MG63 (cell line): ENCODE data around the gene PAFAH2. TPM values are rescaled to one million over a fixed set of nuclear protein-coding genes. Genes with fewer than 3 reads are reported as not detected.

ENCODE experiments used
- DNase-seq: peaks from one replicate; pipeline ENCODE4 v3.0.0-alpha.2; 2020
- H3K27me3 ChIP-seq: fragments of 250-450 bp; sonication (Bioruptor Pico); 2 replicates; pipeline ENCODE4 v1.5.1; 2020; ENCODE audit warnings: mild to moderate bottlenecking, moderate library complexity
- H3K36me3 ChIP-seq: fragments of 250-450 bp; sonication (Bioruptor Pico); 2 replicates; pipeline ENCODE4 v1.5.1; 2020; ENCODE audit warnings: mild to moderate bottlenecking, moderate library complexity
- H3K4me3 ChIP-seq: fragments of 250-450 bp; sonication (Bioruptor Pico); 2 replicates; pipeline ENCODE4 v1.5.1; 2020; ENCODE audit warnings: mild to moderate bottlenecking, moderate library complexity
- H3K9me3 ChIP-seq: fragments of 250-450 bp; sonication (Bioruptor Pico); 2 replicates; pipeline ENCODE4 v1.5.1; 2020; ENCODE audit warnings: mild to moderate bottlenecking, moderate library complexity
- total RNA-seq: library from RNA; depleted of rRNA; stranded (reverse); fragments of >200 nt; shearing (Covaris generic); gene quantifications from 2 replicates; pipeline ENCODE4 v1.2.3, GENCODE V29; 2014; ENCODE audit warnings: low replicate concordance; rRNA removed

PAFAH2 gene
- total RNA-seq, result 3.3 and 4.5 TPM in 2 replicates

DNA sequence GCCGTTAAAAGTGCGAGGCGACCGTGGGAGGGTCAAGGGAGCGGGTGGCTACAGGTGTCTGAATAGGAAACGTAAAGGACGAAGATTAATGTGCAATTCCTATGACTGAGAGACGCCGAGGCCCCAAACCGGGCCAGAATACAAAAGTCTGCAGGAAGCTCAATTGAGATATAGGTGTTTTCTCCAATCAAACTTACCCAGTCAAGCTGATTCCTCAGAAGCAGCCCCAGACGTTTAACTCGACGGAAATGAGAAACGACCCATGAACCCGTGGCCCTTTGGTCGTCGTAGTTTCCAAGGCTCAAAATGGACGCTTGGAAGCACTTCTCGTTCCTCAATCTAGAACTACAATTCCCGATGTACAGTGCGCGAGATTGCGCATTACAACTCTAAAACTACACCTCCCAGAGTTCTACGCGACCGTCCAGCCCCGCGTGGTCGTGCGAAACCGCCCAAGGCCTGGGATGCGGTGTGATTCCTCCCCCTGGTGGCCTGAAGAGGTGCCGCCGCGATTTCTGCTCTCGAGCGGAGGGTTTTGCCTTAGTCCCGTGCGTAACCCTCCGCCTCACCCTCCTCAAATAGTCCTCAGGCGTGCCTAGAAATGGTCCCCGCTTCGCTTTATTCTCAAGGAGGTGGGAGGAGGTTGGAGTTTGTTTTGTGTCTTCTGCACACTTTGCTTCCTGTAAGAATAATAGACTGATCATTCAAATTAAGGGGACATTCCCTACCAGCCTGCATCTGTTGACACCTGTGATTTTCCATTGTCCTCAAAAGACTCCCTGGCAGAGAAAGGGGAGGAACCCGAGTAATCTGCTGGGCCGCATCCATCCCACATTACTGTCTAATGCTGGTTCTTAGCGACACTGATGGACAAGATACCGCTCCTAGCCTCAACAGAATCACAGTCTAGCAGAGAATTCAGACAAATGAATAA is at the start of gene PAFAH2:
Gene PAFAH2, minus strand, starts transcription at position 236 of the 934 bp plus-strand sequence. CDS start 7,247 bp downstream, outside the sequence.
- H3K27me3 ChIP-seq, result no peaks in the 10 kb centered on the region
- DNase-seq, result peak; percentile 95
- H3K36me3 ChIP-seq, result no peaks in the 10 kb centered on the region

DNA sequence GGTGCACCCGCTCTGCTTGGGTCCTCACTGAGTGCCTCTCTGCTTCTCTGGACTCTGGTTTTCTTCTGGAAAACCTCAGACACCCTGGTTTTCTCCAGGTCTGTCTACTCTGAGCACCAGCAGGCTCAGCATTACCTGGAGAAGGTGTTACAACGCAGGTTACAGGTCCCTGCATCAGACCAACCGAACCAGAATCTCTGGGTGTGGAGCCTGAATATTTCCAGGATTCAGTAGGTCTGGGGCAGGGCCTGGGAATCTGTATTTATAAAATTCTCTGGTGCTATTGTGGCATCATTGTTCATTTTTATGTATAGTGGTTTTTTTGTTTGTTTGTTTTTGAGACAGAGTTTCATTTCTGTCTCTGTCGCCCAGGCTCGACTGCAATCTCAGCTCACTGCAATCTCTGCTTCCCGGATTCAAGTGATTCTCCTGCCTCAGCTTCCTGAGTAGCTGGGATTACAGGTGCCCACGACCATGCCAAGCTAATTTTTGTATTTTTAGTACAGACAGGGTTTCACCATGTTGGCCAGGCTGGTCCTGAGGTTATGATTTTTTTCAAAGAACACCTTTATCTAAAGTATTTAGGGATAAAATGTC is 49.5 kb upstream of the PAFAH2 start:
- no peak for DNase-seq
- Histone ChIP-seq H3K9me3 (no peaks in the 10 kb centered on the region), H3K36me3 (no peaks in the 10 kb centered on the region), H3K27me3 (peaks cover 28% of the 10 kb centered on the region), H3K4me3 (no peak overlapping the region)

More for the DNA sequence above, at the start of gene PAFAH2:
- H3K4me3 ChIP-seq, result peak within 1 kb of the TSS; percentile 63
- no peaks in the 10 kb centered on the region for H3K9me3 ChIP-seq

DNA sequence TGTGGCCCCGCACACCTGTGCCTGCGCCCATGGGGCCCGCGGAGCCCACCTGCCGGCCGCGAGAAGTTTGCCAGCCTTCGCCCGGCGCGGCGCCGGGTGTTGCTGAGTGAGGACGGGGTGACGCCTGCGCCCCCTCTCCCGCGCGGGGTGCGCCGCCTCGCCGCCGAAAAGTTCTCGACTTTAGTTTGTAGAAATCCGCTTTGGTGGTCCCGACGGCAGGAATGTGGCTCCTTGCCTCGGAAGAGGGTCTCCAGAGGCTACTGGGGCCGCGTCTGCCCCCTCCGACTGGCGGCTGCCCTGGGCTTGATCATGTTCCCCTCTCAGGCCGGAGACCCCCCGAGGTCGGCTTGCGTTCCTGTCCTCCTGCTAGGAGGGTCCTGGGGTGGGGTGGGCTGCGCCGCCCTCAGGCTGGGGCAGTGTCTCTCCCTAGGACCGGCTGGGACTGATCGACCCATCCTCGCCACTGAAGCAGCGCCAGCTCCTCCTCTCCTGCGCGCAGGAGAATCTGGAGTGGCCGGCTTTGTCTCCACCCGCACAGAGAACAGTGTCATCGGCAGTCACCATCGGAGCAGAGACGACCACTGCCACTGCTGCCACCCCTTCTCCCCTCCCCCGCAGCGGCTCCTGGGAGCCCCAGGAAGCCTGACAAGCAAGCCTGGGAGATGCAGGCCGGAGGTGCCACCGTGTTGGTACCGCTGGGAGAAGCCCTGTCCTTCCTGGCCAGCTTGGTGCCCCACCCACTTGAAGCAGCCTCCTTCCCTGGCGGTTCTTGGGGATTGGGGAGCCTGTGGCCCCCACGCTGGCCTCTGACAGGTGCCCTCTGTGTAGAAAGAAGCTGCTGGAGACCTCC is 48.6 kb upstream of the PAFAH2 start:
- DNase-seq, result no peak
- Histone ChIP-seq H3K27me3 (peaks cover 28% of the 10 kb centered on the region), H3K4me3 (no peak overlapping the region)

DNA sequence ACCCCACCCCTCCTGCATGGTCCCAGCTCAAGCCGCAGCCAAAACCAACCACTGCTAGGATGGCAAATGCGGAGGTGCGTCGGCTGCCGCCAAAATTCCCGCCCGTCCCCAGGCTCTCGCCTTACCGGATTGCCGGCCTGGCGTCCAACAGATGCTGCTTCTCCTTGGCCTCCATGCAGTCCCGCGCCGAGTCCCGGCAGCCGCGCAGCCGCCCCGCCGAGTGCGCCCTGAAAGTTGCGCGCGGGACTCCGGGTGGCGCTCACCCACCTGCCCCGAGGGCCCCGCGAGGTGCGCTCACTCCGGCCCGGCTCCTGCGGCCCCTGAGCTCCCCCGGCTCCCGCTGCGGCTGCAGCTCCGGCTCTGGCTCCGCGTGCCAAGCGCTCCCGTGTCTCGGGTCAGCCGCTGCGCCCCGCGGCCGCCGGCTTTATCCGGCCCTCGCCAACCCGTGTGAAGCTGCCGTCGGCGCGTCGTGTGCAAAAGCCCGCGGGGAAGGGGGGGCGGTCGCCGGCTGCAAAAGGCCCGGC is 47.9 kb upstream of the PAFAH2 start, which contains the start of gene SLC30A2:
Gene SLC30A2, minus strand, starts transcription at position 397 of the 524 bp plus-strand sequence. Its CDS starts 222 bp downstream, at position 175.
- DNase-seq, result peak; percentile 28
- no peak within 1 kb of the TSS for H3K4me3 ChIP-seq
- no peaks in the 10 kb centered on the region for H3K9me3 ChIP-seq
- H3K36me3 ChIP-seq, result no peaks in the 10 kb centered on the region
- H3K27me3 ChIP-seq, result peaks cover 28% of the 10 kb centered on the region

More for the DNA sequence above, 48.6 kb upstream of the PAFAH2 start:
- no peaks in the 10 kb centered on the region for H3K9me3 ChIP-seq
- no peaks in the 10 kb centered on the region for H3K36me3 ChIP-seq

DNA sequence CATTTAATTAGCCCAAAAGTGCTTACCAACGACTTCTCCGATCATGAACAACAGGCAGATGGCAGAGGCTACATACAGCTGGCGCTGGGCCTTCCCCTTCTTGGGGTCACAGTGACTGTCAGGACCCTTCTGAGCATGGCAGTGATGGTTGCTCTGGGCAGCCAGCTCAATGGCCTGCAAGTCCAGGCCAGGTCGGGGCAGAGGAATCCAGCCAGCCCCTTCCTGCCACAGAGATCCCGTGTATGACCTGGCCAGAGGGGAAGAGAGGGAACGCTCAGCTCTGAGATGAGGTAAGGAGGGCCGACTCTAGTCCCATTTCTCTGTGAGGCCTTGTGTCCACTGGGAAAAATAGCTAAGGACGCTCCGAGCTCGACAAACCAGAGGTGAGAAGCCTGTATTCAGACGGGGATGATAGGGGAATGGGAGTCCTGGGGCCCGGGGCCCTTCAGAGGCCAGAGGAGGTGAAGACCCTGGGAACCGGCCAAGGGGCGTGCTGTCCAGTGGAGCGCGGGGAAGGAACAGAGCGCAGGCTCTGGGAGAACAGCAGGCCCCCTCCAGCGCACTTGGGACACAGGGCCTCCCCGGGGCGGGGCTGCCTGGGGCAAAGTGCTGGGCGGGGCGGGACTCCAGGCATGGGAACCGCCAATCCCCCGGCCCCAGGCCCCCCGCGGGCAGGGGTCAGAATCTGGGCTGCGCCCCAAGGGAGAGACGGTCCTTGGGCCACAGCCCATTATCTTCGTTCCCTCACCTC is 47.3 kb upstream of the PAFAH2 start:
- no peak for DNase-seq
- H3K36me3 ChIP-seq, result no peaks in the 10 kb centered on the region

DNA sequence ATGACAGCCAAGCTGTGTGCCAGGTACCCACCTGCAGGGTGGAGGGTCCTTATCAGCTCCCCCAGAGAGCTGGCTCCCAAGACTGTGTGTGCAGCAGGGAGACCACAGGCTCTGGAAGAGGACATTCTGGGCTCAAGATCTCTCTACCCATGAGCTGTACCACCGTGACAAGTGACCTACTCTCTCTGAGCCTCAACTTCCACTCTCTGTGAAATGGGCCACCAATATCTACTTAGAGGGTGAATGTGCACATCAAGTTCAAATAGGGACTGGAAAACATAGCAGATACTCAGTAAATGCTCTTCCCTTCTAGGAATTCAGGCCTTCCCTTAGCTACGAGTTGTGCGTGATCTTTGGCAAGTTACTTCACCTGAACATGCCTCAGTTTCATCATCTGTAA is 46.6 kb upstream of the PAFAH2 start:
- Histone ChIP-seq H3K36me3 (no peaks in the 10 kb centered on the region), H3K4me3 (no peak overlapping the region), H3K27me3 (peaks cover 28% of the 10 kb centered on the region), H3K9me3 (no peaks in the 10 kb centered on the region)
- no peak for DNase-seq

More for the DNA sequence above, 47.3 kb upstream of the PAFAH2 start:
- Histone ChIP-seq H3K9me3 (no peaks in the 10 kb centered on the region), H3K27me3 (peaks cover 28% of the 10 kb centered on the region), H3K4me3 (no peak overlapping the region)

DNA sequence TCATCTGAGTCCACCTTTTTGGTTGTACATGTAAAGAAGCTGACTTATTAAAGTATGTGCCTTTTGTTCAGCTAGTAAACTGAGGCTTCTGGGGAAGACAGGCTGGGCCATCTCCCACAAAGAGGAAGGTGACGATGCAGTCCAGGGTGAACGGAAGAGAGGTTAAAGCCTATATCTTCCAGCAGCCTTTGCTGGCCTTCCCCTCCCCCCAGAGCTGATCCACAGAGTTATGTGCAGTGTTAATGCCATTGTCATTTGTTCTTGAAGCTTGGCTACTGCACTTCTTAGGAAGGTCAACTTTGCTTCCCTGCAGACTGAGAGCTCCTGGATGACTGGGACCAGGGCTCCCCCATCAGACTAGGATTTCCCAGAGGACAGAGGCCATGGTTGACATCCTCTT is 45.9 kb upstream of the PAFAH2 start:
- Histone ChIP-seq H3K9me3 (no peaks in the 10 kb centered on the region), H3K4me3 (no peak overlapping the region), H3K27me3 (peaks cover 28% of the 10 kb centered on the region), H3K36me3 (no peaks in the 10 kb centered on the region)
- DNase-seq, result no peak

DNA sequence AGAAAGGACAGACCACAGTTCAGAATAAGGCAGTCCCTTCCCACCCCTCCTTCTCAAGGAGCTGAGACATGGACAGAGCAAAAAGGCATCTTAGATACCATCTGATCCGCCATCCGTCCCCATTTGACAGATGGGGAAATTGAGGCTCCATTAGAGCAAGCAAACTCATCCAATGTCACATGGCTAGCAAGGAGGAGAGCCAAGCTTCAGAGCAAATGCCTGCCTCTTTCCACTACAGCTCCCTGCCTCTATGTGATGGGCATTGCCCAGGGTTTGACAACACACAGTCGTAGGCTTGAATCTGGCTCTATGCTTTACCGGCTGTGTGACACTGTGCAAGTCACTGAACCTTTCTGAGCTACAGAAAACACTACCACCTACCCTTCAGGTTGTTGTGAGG is 44.1 kb upstream of the PAFAH2 start:
- Histone ChIP-seq H3K4me3 (no peak overlapping the region), H3K27me3 (peaks cover 21% of the 10 kb centered on the region), H3K9me3 (no peaks in the 10 kb centered on the region), H3K36me3 (no peaks in the 10 kb centered on the region)
- DNase-seq, result no peak

DNA sequence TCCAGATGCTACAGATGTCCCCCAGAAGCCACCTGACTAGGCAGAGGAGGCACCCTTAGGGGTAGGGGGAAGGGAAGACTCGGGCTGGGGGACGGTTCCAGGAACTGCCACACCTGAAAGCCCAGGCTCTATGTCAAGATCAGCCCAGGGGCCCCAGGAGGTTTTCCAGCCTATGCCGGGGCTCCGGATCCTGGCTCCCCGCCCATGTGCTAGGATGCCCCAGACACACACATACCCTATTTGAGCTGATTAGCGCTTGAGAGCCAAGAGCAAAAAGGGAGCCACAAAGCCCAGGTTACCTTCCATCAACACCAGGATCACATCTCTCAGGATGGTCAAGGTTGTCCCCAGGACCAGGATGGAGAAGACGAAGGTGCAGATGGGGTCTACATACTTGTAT is 43.5 kb upstream of the PAFAH2 start:
- H3K4me3 ChIP-seq, result no peak overlapping the region
- no peak for DNase-seq
- peaks cover 15% of the 10 kb centered on the region for H3K27me3 ChIP-seq
- no peaks in the 10 kb centered on the region for H3K36me3 ChIP-seq
- no peaks in the 10 kb centered on the region for H3K9me3 ChIP-seq

DNA sequence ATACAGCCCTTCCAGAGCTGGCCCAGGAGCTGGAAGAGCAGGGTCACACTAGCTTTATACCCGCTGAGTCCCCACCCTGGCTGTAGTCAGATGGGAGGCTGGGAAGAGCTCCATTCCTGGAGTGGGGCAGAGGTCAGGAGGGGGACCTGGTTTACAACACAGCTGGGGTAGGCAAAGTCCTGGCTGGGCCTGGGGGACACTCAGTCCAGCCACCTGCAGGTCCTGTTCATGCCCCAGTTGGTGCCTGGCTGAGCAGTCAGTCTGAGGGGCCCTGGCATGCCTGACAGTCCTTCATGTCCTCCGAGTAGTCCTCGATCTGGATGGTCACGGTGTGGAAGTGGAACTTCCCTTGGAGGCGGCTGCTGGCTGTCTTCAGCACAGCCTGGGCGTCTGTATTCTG is 41.0 kb upstream of the PAFAH2 start:
- no peaks in the 10 kb centered on the region for H3K27me3 ChIP-seq
- no peak for DNase-seq
- H3K4me3 ChIP-seq, result no peak overlapping the region
- no peaks in the 10 kb centered on the region for H3K36me3 ChIP-seq
- no peaks in the 10 kb centered on the region for H3K9me3 ChIP-seq

DNA sequence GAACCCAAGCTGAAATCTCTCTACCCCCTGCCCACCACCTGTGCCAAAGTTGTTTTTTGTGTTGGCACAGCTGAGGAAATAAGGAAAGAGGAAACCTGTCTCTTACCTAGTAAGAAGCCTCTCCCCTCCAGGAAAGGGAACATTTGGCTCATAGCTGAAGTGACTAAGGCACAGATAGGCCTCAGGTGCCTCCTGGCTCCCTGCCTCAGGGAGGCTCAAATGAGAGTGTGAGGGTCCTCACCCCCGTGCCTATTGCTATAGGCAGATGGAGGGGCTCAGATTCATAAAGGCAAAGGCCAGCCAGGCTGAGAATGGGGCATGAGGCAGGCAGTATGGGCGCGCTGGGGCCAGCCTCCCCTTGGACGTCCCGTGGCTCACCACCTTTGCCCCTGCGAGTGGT is 40.6 kb upstream of the PAFAH2 start:
- Histone ChIP-seq H3K4me3 (no peak overlapping the region), H3K27me3 (no peaks in the 10 kb centered on the region), H3K9me3 (no peaks in the 10 kb centered on the region), H3K36me3 (no peaks in the 10 kb centered on the region)
- DNase-seq, result no peak

DNA sequence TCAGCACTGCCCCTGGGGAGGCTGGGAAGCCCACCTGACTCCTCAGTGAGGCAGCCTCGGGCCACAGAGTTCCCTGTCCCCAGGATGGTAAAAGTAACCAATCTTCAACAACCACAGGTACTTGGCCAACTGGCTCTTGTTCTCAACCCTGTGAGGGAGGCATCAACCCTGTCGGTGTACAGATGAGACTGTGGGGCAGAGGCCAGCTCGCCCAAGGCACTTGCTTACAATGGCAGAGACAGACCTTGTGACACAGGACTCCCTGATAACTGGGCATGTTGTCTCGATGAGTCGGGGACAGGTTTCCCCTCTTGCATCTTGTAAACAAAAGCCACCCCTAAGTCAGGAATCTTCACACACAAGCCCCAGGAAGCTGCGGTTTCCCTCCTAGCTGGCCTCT is 40.0 kb upstream of the PAFAH2 start:
- H3K27me3 ChIP-seq, result no peaks in the 10 kb centered on the region
- DNase-seq, result no peak
- no peaks in the 10 kb centered on the region for H3K9me3 ChIP-seq
- no peak overlapping the region for H3K4me3 ChIP-seq
- H3K36me3 ChIP-seq, result no peaks in the 10 kb centered on the region

DNA sequence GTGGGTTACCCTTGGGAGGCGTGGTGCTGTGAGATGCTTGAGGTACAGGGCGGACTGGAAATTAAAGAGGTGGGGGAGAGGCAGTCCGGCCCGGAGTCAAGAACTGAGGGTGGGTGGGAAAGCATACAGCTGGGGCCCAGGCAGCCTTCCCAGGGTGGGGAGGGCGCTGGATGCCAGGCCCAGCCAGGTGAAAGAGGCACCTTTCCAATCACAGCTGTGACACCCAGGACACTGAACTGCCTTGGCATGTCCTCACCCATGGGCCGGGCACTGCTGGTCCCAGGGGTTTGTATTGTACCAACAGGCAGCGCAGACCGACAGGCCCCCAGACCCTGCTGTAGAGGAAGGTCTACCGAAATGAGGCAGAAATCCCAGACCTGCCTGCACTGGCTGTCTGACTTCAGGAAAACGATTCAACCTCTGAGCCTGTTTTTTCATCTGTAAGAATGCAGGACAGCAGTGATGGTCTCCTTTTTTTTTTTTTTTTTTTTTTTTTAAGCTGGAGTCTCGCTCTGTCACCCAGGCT is 39.0 kb upstream of the PAFAH2 start:
- DNase-seq, result no peak
- Histone ChIP-seq H3K27me3 (no peaks in the 10 kb centered on the region), H3K9me3 (no peaks in the 10 kb centered on the region), H3K4me3 (no peak overlapping the region), H3K36me3 (no peaks in the 10 kb centered on the region)

DNA sequence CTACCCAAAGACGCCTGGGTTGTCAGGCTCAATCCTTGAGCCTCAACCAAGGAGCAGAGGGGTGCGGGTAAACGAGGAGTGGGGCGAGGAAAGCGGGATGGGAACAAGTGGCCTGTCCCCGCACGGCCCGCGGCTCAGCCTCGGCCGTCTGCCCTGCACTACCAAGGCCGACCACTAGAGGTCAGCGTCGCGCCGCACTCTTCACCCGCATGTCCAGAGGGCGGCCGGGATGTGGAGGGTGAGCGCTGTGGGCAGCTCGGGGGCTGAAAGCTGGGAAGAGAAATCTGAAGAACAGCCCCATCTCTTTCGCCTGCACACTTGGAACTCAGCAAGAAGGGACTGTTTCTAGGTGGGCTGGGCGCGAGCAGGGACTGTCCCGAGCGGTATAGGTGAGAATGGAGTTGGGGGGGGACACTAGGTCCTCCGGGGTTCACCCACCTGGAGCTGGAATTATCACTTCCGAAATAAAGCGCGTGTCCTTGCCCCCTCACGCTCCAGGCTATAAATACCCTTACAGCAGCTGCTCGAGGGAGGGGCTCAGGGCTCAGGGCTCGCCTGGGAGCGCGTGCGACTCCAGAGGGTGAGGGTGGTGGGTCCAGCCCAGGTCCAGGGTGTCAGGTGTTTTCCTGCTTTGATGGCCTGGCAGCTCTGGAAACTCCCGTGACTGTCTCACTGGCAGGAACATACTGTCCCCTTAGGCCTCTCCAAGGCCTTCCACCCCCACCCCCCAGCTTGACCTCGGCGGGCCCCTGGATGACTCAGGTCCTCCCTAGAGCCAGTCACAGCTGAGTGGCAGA is 38.3 kb upstream of the PAFAH2 start:
- H3K27me3 ChIP-seq, result no peaks in the 10 kb centered on the region
- peak overlapping the region; percentile 61 for H3K4me3 ChIP-seq
- H3K36me3 ChIP-seq, result no peaks in the 10 kb centered on the region
- peak; percentile 67 for DNase-seq
- H3K9me3 ChIP-seq, result no peaks in the 10 kb centered on the region
